ENCODE data around the gene MDM2. TPM values are rescaled to one million over a fixed set of nuclear protein-coding genes. Genes with fewer than 3 reads are reported as not detected.

Gene MDM2
- total RNA-seq, 1 experiment from 2014 or later = 207 TPM

GRCh38 chr12:68873316-68873715 is 65.3 kb downstream of the MDM2 start (continued):
- TF ChIP-seq ZNF512 (CRISPR knock-in tag; IDR thresholded peaks at IDR 0.05; ENCODE audit: borderline replicate concordance) = no peak

GRCh38 chr12:68876461-68876860 is 68.5 kb downstream of the MDM2 start:
- ATAC-seq (no peak), DNase-seq (ENCODE audit: low spot score) (no peak)
- H3K27ac Mint-ChIP-seq = no peak overlapping the region
- H3K4me3 Mint-ChIP-seq = no peak overlapping the region
- ChIA-PET CTCF (no interaction called here), POLR2A (no interaction called here)
- TF ChIP-seq FOXP4 (CRISPR knock-in tag; IDR thresholded peaks at IDR 0.05) = no peak
- no peaks in the 10 kb centered on the region for H3K27me3 Mint-ChIP-seq (ENCODE audit: low read depth)
- no peaks in the 10 kb centered on the region for H3K4me1 Mint-ChIP-seq
- H3K36me3 Mint-ChIP-seq = no peaks in the 10 kb centered on the region
- peaks cover 5% of the 10 kb centered on the region for H3K9me3 Mint-ChIP-seq

GRCh38 chr12:68877583-68877982 is 69.6 kb downstream of the MDM2 start:
- no peak for ATAC-seq
- H3K9me3 Mint-ChIP-seq = peaks cover 11% of the 10 kb centered on the region
- H3K36me3 Mint-ChIP-seq = no peaks in the 10 kb centered on the region
- H3K27ac Mint-ChIP-seq = no peak overlapping the region
- no peaks in the 10 kb centered on the region for H3K27me3 Mint-ChIP-seq (ENCODE audit: low read depth)
- ChIA-PET POLR2A (no interaction called here), CTCF (no interaction called here)
- no peak overlapping the region for H3K4me3 Mint-ChIP-seq
- no peak for DNase-seq (ENCODE audit: low spot score)
- no peaks in the 10 kb centered on the region for H3K4me1 Mint-ChIP-seq
- TF ChIP-seq ETV6 (CRISPR knock-in tag; IDR thresholded peaks at IDR 0.05) (no peak), AR (CRISPR knock-in tag; IDR thresholded peaks at IDR 0.05) (no peak), SOX15 (CRISPR knock-in tag; IDR thresholded peaks at IDR 0.05) (no peak), E2F5 (CRISPR knock-in tag; IDR thresholded peaks at IDR 0.05) (no peak), TEAD1 (CRISPR knock-in tag; IDR thresholded peaks at IDR 0.05) (no peak), JUN (CRISPR knock-in tag; IDR thresholded peaks at IDR 0.05) (no peak), TCF7 (CRISPR knock-in tag; IDR thresholded peaks at IDR 0.05; ENCODE audit: low read depth) (no peak), KAT7 (CRISPR knock-in tag; IDR thresholded peaks at IDR 0.05; ENCODE audit: borderline replicate concordance) (no peak), USF2 (CRISPR knock-in tag; IDR thresholded peaks at IDR 0.05) (no peak), ERG (CRISPR knock-in tag; IDR thresholded peaks at IDR 0.05) (no peak), ZNF512 (CRISPR knock-in tag; IDR thresholded peaks at IDR 0.05; ENCODE audit: borderline replicate concordance) (no peak), TEAD4 (CRISPR knock-in tag; IDR thresholded peaks at IDR 0.05) (no peak), STAT6 (CRISPR knock-in tag; conservative IDR thresholded peaks at IDR 0.05; ENCODE audit: low read depth) (no peak), ATF2 (CRISPR knock-in tag; IDR thresholded peaks at IDR 0.05; ENCODE audit: borderline replicate concordance, low read depth) (no peak)
